H9 (cell line): ENCODE measurements around the gene ABCG2. TPM values are rescaled to one million over a fixed set of nuclear protein-coding genes. Genes with fewer than 3 reads are reported as not detected.

Experiments
- DNase-seq: peaks from one replicate; pipeline ENCODE4 v3.0.0-alpha.2; 2017
- H2AFZ ChIP-seq: one replicate; pipeline ENCODE4 v1.6.1; 2013; ENCODE audit warnings: mild to moderate bottlenecking, low read length, control low read depth, moderate library complexity
- H2AK5ac ChIP-seq: 2 replicates; pipeline ENCODE4 v1.6.1; 2013; ENCODE audit warnings: low read length, control low read depth, mixed read lengths; ENCODE audit not compliant: insufficient read length
- H2BK120ac ChIP-seq: one replicate; pipeline ENCODE4 v1.6.1; 2013; ENCODE audit warnings: low read depth, mild to moderate bottlenecking, low read length, control low read depth, inconsistent platforms; ENCODE audit not compliant: poor library complexity, severe bottlenecking
- H2BK12ac ChIP-seq: 2 replicates; pipeline ENCODE4 v1.6.1; 2013; ENCODE audit warnings: low read length, control low read depth, mixed read lengths, low read depth; ENCODE audit not compliant: insufficient read length
- H2BK15ac ChIP-seq: 2 replicates; pipeline ENCODE4 v1.6.1; 2013; ENCODE audit warnings: low read depth, low read length, control low read depth
- H2BK20ac ChIP-seq: one replicate; pipeline ENCODE4 v1.6.1; 2013; ENCODE audit warnings: low read depth, mild to moderate bottlenecking, low read length, control low read depth, inconsistent platforms; ENCODE audit not compliant: poor library complexity, severe bottlenecking
- H2BK5ac ChIP-seq: 2 replicates; pipeline ENCODE4 v1.6.1; 2013; ENCODE audit warnings: low read length, control low read depth, mixed read lengths; ENCODE audit not compliant: insufficient read length
- H3K14ac ChIP-seq: 2 replicates; pipeline ENCODE4 v1.6.1; 2013; ENCODE audit warnings: low read length, control low read depth; ENCODE audit not compliant: insufficient read depth
- H3K18ac ChIP-seq: 2 replicates; pipeline ENCODE4 v1.6.1; 2013; ENCODE audit warnings: low read depth, mild to moderate bottlenecking, mixed read lengths, low read length, control low read depth; ENCODE audit not compliant: insufficient read length
- H3K23ac ChIP-seq: 2 replicates; pipeline ENCODE4 v1.6.1; 2013; ENCODE audit warnings: low read length, control low read depth, mixed read lengths, low read depth; ENCODE audit not compliant: insufficient read length
- H3K23me2 ChIP-seq: 2 replicates; pipeline ENCODE4 v1.6.1; 2013; ENCODE audit warnings: low read depth, mild to moderate bottlenecking, mixed read lengths, low read length, control low read depth; ENCODE audit not compliant: insufficient read length, poor library complexity, severe bottlenecking
- H3K27ac ChIP-seq: 2 replicates; pipeline ENCODE4 v1.5.1; 2013; ENCODE audit warnings: low read length, control low read depth, mixed read lengths, low read depth; ENCODE audit not compliant: insufficient read length
- H3K27me3 ChIP-seq: 2 replicates; pipeline ENCODE4 v1.6.1; 2013; ENCODE audit warnings: low read length, control low read depth, inconsistent platforms; ENCODE audit not compliant: insufficient read depth
- H3K4ac ChIP-seq: 2 replicates; pipeline ENCODE4 v1.6.1; 2013; ENCODE audit warnings: low read depth, mild to moderate bottlenecking, control low read depth, inconsistent platforms, low read length, moderate library complexity
- H3K4me1 ChIP-seq: 2 replicates; pipeline ENCODE4 v1.6.1; 2013; ENCODE audit warnings: low read length, control low read depth, inconsistent platforms; ENCODE audit not compliant: insufficient read depth
- H3K4me2 ChIP-seq: 2 replicates; pipeline ENCODE4 v1.6.1; 2013; ENCODE audit warnings: low read length, control low read depth, mixed read lengths; ENCODE audit not compliant: insufficient read length, insufficient read depth
- H3K56ac ChIP-seq: 2 replicates; pipeline ENCODE4 v1.6.1; 2013; ENCODE audit warnings: low read depth, mild to moderate bottlenecking, mixed read lengths, low read length, control low read depth; ENCODE audit not compliant: insufficient read length
- H3K79me1 ChIP-seq: 2 replicates; pipeline ENCODE4 v1.6.1; 2013; ENCODE audit warnings: low read depth, mild to moderate bottlenecking, moderate library complexity, low read length, control low read depth, inconsistent platforms; ENCODE audit not compliant: insufficient read depth, poor library complexity, severe bottlenecking
- H3K79me2 ChIP-seq: 2 replicates; pipeline ENCODE4 v1.6.1; 2013; ENCODE audit warnings: low read length, control low read depth, inconsistent platforms; ENCODE audit not compliant: insufficient read depth
- H3K9ac ChIP-seq: 2 replicates; pipeline ENCODE4 v1.6.1; 2013; ENCODE audit warnings: low read length, control low read depth, mixed read lengths; ENCODE audit not compliant: insufficient read length; ENCODE audit errors: extremely low read depth
- H3K9me3 ChIP-seq: one replicate; pipeline ENCODE4 v1.6.1; 2013; ENCODE audit warnings: low read depth, low read length, inconsistent platforms; ENCODE audit not compliant: control insufficient read depth
- H3T11ph ChIP-seq: one replicate; pipeline ENCODE4 v1.6.1; 2013; ENCODE audit warnings: mild to moderate bottlenecking, low read length, control low read depth, inconsistent platforms
- H4K20me1 ChIP-seq: one replicate; pipeline ENCODE4 v1.6.1; 2013; ENCODE audit not compliant: control insufficient read depth, insufficient read length, insufficient read depth
- H4K5ac ChIP-seq: 2 replicates; pipeline ENCODE4 v1.6.1; 2013; ENCODE audit warnings: low read depth, mild to moderate bottlenecking, mixed read lengths, low read length, control low read depth; ENCODE audit not compliant: insufficient read length
- H4K8ac ChIP-seq: replicated peaks from 2 replicates; pipeline ENCODE4 v1.6.1; 2013; ENCODE audit warnings: low read length, control low read depth, mixed read lengths, low read depth; ENCODE audit not compliant: insufficient read length
- H4K91ac ChIP-seq: 2 replicates; pipeline ENCODE4 v1.6.1; 2013; ENCODE audit warnings: low read depth, mild to moderate bottlenecking, moderate library complexity, mixed read lengths, low read length, control low read depth; ENCODE audit not compliant: insufficient read length
- H3K27ac Mint-ChIP-seq, 3 experiments: 2 replicates in 2 of 3; 3 replicates in 1 of 3; pipeline ENCODE4 v1.8.0; 2020 to 2021; ENCODE audit warnings: mixed read lengths in 3 of 3, mild to moderate bottlenecking in 1 of 3, moderate library complexity in 1 of 3
- H3K27me3 Mint-ChIP-seq: 2 replicates; pipeline ENCODE4 v1.8.0; 2021; ENCODE audit warnings: low read depth, mild to moderate bottlenecking, moderate library complexity, mixed read lengths
- H3K36me3 Mint-ChIP-seq, 3 experiments: 2 replicates in 2 of 3; 3 replicates in 1 of 3; pipeline ENCODE4 v1.8.0; 2020 to 2021; ENCODE audit warnings: low read depth in 3 of 3, mixed read lengths in 3 of 3; ENCODE audit not compliant: insufficient read depth in 1 of 3
- H3K4me1 Mint-ChIP-seq, 2 experiments: 2 replicates each; pipeline ENCODE4 v1.8.0; 2020; ENCODE audit warnings: mixed read lengths in 2 of 2
- H3K4me3 Mint-ChIP-seq, 2 experiments: 2 replicates in 1 of 2; 3 replicates in 1 of 2; pipeline ENCODE4 v1.8.0; 2020 to 2021; ENCODE audit warnings: mild to moderate bottlenecking in 2 of 2, mixed read lengths in 2 of 2, moderate library complexity in 1 of 2
- H3K9me3 Mint-ChIP-seq, 2 experiments: 2 replicates in 1 of 2; 3 replicates in 1 of 2; pipeline ENCODE4 v1.8.0; 2020; ENCODE audit warnings: mild to moderate bottlenecking in 2 of 2, mixed read lengths in 2 of 2, moderate library complexity in 1 of 2
- WGBS: extraction: QIAGEN DNeasy Blood & Tissue Kit; methylation state at CpG from one replicate; pipeline ENCODE4 v1.1.7; 2013; ENCODE audit warnings: missing lambda C conversion rate, low lambda C conversion rate, mixed read lengths; ENCODE audit not compliant: insufficient read length; ENCODE audit errors: extremely low coverage; 5-methylcytosine and 5-hydroxymethylcytosine counted together
- total RNA-seq: library from RNA; stranded (reverse); gene quantifications from 2 replicates; pipeline ENCODE4 v1.2.1, GENCODE V29; 2021
- TF ChIP-seq, protein P1 (sequence below): fragments of 200-600 bp; sonication (generic); conservative IDR thresholded peaks from 3 replicates; pipeline ENCODE4 v1.8.0; 2021; ENCODE audit warnings: antibody characterized with exemption, mild to moderate bottlenecking

Gene ABCG2
- total RNA-seq, 1 experiment from 2014 or later = 1.5 TPM

GRCh38 chr4:88106205-88106604 is 52.2 kb downstream of the ABCG2 start:
- no peaks in the 10 kb centered on the region for H3K79me1 ChIP-seq
- H3K27ac Mint-ChIP-seq = no peak overlapping the region
- H3K27me3 ChIP-seq = no peaks in the 10 kb centered on the region
- no peak overlapping the region for H2AK5ac ChIP-seq
- no peak overlapping the region for H3K23ac ChIP-seq
- no peak overlapping the region for H2BK15ac ChIP-seq
- H2BK5ac ChIP-seq = no peak overlapping the region
- H3K27me3 Mint-ChIP-seq = no peaks in the 10 kb centered on the region
- H2BK20ac ChIP-seq = no peak overlapping the region
- H3K14ac ChIP-seq = no peak overlapping the region
- TF ChIP-seq, protein P1, sequence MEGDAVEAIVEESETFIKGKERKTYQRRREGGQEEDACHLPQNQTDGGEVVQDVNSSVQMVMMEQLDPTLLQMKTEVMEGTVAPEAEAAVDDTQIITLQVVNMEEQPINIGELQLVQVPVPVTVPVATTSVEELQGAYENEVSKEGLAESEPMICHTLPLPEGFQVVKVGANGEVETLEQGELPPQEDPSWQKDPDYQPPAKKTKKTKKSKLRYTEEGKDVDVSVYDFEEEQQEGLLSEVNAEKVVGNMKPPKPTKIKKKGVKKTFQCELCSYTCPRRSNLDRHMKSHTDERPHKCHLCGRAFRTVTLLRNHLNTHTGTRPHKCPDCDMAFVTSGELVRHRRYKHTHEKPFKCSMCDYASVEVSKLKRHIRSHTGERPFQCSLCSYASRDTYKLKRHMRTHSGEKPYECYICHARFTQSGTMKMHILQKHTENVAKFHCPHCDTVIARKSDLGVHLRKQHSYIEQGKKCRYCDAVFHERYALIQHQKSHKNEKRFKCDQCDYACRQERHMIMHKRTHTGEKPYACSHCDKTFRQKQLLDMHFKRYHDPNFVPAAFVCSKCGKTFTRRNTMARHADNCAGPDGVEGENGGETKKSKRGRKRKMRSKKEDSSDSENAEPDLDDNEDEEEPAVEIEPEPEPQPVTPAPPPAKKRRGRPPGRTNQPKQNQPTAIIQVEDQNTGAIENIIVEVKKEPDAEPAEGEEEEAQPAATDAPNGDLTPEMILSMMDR = no peak
- no CpG with 5 or more reads among the region's 3 CpGs for WGBS
- H3K9me3 Mint-ChIP-seq = no peaks in the 10 kb centered on the region
- H3K18ac ChIP-seq = no peak overlapping the region
- no peaks in the 10 kb centered on the region for H3K9me3 ChIP-seq
- no peak overlapping the region for H4K8ac ChIP-seq
- H3K4ac ChIP-seq = no peak overlapping the region
- no peak overlapping the region for H2BK12ac ChIP-seq
- no peak overlapping the region for H3K4me3 Mint-ChIP-seq
- H3K56ac ChIP-seq = no peak overlapping the region
- no peak overlapping the region for H3K9ac ChIP-seq
- no peaks in the 10 kb centered on the region for H4K20me1 ChIP-seq
- H3T11ph ChIP-seq = no peak overlapping the region
- no peaks in the 10 kb centered on the region for H3K79me2 ChIP-seq
- H2BK120ac ChIP-seq = no peak overlapping the region
- no peaks in the 10 kb centered on the region for H3K4me1 ChIP-seq
- no peak overlapping the region for H3K4me2 ChIP-seq
- no peaks in the 10 kb centered on the region for H3K23me2 ChIP-seq
- H3K27ac ChIP-seq = no peak overlapping the region
- no peak overlapping the region for H4K91ac ChIP-seq
- H2AFZ ChIP-seq = no peak overlapping the region
- DNase-seq = no peak
- H3K4me1 Mint-ChIP-seq = 0 out of 4 replicates have a peak, but pooled peaks cover 0 to 5% of the 10 kb centered on the region in 2 experiments
- H4K5ac ChIP-seq = no peak overlapping the region
- H3K36me3 Mint-ChIP-seq = no peaks in the 10 kb centered on the region
